HG03442 (cell line): ENCODE measurements around the gene STRIP2.
"Not testable (repeated sequence)": the region's sequence is repeated elsewhere in the genome, so short reads cannot be mapped to it uniquely, and the experiment has no call there.

Source experiments
- ATAC-seq: cut with Tn5 transposase; IDR thresholded peaks from one replicate; pipeline ENCODE4 v1.9.1; 2021; ENCODE audit warnings: mild to moderate bottlenecking, moderate library complexity; ENCODE audit not compliant: unreplicated experiment

STRIP2 gene

DNA sequence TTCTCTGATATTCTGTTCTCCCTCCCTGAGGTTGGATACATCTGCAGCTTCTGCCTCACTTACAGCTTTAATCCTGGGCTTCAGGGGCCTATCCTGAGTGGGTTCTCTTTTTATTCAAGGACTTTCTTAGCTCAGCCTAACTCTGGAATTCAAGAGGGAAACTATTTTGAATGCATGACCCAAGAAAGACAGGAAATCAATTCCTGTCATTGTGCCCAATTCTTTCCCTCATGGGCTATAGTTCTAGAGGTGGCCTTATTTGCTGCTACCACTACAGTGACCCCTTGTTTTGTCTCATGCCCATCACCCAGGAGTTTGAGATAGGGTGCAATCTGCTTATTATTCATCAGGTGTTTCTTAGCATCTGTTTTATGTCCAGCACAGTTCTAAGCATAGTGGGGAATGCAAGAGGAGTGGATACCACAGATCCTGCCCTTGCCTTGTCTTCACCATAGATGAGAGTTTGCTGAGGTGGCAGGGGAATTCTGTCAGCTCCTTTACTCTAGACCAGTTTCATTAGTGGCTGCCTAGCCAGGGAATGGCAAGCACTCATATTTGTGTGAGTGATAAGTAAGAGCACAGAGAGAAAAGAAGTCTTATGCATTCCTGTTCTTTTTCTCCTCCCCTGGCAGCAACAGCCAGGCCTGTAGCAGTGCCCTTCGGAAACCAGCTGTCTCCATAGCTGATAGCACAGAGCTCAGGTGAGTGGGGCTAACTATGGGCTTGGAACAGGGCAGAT, 19.4 kb downstream of the STRIP2 start:
- no peak for ATAC-seq

DNA sequence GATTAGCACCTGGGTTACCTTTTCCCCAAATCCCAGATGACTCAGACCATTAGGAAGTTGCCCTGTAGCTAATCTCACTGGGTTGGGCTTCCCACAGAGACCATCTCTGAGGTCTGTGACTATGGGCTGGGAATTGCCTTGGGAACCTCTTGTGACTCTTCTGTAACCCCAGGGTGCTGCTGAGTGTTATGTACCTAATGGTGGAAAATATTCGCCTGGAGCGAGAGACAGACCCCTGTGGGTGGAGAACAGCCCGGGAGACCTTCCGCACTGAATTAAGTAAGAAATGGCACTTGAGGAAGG, 20.0 kb downstream of the STRIP2 start:
- no peak for ATAC-seq

DNA sequence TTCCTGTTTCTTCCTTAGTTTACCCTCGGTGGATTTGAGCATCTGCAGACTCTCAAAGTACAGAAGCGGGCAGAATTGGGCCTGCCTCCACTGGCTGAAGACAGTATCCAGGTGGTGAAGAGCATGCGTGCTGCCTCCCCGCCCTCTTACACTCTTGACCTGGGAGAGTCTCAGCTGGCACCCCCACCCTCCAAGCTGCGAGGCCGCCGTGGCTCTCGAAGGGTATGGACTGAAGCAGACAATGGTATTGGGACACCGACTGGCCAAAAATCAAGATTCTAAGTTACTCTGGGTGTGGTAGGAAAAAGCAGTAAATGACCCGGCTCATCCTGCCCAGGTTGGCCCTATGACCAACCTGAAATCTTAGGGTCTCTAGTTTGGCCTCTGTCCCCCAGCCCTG, 22.2 kb downstream of the STRIP2 start:
- ATAC-seq, result no peak

DNA sequence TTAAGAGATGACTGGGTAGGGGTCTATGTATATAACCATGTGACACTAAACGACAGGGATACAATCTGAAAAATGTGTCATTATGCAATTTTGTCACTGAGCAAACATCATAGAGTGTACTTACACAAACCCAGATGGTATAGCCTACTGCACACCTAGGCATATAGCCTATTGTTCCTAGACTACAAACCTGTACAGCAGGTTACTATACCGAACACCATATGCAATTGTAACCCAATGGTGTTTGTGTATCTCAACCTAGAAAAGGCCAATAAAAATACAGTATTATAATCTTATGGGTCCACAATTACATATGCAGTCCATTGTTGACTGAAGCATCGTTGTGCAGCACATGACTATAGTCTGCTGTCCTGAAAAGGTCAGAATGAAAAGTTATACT, 22.9 kb downstream of the STRIP2 start:
- no peak for ATAC-seq

DNA sequence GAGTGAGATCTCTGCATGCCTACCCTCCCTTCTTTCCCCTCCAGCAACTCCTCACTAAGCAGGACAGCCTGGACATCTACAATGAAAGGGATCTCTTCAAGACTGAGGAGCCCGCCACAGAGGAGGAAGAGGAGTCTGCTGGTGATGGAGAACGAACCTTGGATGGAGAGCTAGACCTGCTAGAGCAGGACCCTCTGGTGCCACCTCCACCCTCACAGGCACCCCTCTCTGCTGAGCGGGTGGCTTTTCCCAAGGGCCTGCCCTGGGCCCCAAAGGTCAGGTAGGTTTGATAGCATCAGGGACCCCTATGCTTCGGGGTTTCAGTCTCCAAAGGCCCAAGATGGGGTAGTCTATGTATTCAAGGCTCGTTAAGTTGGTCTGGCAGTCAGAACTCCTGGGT, 23.9 kb downstream of the STRIP2 start:
- ATAC-seq, result no peak

DNA sequence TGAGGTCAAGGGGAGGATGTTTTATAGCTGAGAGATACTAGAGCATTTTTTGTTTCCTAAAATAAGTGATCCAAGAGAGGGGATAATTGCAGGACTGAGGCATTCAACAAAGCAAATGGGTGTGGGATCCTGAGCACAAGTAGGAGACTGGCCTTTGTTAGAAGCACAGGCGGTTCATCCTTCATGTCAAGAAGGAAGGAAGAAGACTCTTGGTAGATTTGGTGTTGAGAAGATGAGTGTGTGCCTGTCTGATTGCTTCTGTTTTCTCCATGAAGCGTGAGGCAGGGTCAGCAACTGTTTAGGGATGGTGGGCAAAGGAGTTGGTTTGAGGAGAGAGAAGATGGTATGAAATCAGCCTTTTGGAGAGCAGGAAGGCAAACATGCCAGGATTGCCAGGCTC, 27.6 kb downstream of the STRIP2 start:
- ATAC-seq, result no peak

DNA sequence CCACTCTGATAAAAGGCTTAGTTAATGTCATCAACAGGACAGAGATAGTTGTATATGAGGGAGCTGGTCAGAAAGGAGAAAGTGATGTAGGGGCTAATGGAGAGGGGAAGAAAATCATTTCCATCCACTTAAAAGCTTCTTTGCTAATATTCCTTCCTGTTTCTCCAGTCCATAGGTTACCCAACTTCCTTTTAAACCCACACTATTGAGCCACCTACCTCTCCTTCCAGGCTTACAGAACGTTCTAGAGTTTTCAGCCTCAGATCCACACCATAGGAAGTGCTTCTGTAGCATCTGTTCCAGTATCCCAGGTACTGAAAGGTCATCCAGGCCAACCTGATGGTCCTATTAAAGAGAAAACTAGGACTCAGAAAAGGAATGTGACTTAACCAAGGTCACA, 28.2 kb downstream of the STRIP2 start:
- no peak for ATAC-seq

DNA sequence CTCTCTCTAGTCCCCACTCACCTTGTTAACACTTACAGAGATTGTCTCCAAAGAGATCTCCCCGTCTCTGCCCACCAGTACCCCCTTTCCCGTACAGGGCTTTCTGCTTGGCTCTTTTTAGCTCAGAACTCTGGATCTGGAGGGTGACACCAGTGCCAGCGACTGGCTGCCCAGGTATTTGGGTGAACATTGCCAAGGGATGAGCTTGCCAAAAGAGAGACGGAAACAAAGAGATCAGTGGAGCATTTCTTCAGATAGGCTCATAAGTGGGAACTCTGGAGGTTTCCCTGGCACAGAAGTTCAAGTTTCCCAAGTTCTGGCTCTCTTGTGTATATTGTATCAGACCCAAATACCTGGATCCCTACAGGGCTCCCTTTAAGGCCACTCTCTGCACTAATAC, 30.0 kb downstream of the STRIP2 start:
- ATAC-seq, result no peak

DNA sequence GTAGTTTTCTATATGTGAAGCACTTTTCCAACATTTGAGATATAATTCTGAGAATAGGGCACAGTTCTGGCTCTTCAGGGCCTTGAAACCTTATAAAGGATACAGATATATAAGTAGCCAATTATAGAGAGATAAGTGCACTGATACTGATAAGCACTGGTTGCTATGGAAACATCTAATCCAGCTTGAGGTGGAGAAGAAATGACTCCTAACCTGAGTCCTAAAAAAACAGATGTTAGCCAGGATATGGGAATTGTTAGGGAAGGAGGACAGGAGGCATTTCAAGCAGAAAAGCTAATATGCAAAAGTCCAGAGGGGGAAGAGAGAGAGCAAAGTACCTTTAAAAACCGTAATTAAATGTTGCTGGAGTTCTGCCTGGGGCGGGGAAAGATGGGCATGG, 30.8 kb downstream of the STRIP2 start:
- ATAC-seq, result no peak

DNA sequence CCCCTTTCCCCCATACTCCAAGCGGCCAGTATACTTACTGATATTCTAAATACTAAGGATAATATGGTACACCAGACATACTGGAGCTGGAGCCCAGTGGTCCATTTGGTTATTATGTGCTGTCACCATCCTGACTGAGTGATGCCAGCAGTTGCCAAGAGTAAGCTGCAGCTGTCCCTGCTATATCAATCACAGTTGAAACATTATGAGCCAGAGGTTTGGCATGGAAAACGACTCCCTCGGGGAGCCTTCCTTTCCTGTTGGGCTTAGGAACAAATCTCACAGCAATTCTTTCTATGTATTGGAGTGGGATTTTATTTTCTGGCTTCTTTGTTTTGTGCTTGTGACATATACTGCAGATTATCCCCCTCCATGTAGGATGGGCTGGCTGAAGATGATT, 32.6 kb downstream of the STRIP2 start:
- ATAC-seq, result no peak

DNA sequence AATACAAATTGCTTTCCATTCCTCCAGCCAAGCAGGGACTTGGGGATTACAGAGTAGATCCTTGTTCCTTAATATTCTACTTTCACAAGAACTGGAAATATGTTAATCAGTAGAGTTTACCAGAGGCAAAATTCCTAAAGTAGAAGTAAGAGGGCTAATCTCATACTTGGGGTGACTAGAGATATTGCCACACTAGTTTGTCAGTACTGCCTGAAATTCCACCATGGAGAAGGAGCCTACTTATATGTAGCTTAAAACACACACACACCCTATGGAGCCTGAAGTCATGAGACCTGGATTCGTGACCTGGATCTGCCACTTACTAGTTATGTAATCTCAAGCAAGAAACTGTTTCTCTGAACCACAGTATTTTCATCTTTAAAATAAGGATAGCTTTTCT, 33.9 kb downstream of the STRIP2 start:
- no peak for ATAC-seq

DNA sequence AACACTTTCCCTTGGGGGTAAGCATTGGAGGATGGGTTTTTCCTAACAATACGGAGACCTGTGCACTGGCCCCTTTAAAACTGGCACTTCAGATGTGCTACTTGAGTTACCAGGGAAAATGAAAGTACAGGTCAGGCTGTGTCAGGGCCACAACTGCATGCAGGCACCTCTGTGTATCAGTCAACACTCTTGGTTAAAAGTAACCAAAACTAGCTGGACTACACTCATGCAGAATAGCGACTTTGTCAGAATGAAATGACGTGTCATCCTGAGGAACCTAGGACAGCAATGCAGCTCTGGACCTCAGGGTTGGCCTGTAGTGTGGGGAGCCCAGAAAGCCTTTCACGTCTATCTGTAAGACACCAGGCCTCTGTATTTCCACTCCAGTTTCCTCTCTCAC, 34.3 kb downstream of the STRIP2 start:
- ATAC-seq, result no peak

DNA sequence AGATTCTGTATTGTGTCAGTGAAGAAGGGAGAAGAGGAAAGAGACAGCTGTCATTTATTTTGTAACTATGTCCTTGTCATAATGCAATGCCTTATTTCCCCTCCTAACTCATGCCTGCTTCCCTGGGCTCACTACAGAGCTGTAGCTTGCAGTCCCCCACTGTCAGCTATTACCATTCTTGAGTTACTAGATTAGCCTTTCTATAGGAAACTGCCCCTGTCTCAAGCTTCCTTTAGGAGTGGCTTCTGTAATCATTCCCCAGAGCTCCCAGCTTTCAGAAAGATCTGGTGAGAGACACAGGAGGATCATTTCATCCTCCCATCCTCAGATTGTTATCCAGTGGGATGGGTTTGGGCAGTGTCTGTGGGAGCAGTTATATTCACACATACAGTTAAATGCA, 35.7 kb downstream of the STRIP2 start:
- ATAC-seq, result no peak

DNA sequence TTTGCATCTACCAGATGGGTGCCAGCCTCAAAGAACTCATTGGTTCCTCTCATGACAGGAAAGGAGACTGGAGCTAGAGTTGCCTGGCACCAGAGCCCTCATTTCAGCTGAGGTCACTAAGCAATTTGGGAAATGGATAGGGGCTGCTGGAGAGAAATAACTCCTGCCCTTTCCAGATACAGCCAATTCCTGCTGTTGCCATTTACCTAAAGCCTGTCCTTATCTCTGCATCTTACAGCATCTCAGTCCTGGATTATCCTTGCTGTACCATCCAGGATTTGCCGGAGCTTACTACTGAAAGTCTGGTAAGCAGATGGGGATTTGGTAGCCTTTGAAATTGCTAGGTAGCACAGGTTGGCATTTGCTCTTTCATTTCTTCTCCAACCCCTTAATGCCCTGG, 36.2 kb downstream of the STRIP2 start:
- no peak for ATAC-seq

DNA sequence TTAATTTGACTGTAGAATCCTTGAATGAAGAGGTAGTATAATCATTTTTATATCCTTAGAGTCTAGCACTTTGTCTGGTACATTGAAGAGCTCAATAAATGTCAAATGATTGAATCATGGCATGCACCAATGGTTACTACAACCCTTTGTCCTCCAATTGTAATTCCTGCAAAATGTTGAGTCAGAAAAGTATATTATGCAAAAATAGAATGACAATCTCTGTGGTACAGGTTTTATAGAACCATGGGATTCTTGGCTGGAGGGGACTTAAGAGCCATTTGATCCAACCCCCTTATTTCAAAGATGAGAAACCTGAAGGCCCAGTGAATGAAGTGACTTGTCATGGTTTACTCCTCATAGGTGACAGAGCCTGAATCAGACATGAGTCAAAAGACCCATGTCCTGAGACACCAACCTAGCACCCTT, 37.2 kb downstream of the STRIP2 start:
- ATAC-seq, result no peak

DNA sequence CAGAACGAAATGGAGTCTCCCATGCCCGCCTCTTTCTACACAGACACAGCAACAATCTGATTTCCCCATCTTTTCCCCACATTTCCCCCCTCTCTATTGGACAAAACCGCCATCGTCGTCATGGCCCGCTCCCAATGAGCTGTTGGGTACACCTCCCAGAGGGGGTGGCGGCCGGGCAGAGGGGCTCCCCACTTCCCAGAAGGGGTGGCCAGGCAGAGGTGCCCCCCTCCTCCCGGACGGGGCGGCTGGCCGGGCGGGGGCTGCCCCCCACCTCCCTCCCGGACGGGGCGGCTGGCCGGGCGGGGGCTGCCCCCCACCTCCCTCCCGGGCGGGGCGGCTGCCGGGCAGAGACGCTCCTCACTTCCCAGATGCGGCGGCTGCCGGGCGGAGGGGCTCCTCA, 41.7 kb downstream of the STRIP2 start:
- not testable (repeated sequence) for ATAC-seq

DNA sequence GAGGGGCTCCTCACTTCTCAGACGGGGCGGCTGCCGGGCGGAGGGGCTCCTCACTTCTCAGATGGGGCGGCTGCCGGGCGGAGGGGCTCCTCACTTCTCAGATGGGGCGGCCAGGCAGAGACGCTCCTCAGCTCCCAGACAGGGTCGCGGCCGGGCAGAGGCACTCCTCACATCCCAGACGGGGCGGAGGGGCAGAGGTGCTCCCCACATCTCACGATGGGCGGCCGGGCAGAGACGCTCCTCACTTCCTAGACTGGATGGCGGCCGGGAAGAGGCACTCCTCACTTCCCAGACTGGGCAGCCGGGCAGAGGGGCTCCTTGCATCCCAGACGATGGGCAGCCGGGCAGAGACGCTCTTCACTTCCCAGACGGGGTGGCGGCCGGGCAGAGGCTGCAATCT, 42.2 kb downstream of the STRIP2 start:
- not testable (repeated sequence) for ATAC-seq

DNA sequence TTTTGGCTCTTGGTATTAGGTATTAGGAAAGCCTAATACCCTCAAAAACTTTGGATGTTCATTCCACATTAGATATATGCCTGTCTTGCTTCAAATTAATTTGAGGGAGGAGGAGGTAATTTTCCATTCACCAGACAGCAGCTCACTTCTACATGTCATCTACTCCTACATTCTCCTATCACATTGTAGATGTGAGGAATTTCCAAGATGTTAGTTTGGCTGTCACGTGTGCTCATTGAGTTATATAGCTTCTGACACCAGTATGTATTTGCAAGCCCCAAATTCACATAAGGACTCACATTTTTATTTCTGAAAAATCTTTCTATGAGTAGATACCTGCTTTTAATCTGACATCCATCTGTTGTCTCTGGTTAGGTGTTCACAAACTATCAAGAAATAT, 45.6 kb downstream of the STRIP2 start:
- ATAC-seq, result no peak

DNA sequence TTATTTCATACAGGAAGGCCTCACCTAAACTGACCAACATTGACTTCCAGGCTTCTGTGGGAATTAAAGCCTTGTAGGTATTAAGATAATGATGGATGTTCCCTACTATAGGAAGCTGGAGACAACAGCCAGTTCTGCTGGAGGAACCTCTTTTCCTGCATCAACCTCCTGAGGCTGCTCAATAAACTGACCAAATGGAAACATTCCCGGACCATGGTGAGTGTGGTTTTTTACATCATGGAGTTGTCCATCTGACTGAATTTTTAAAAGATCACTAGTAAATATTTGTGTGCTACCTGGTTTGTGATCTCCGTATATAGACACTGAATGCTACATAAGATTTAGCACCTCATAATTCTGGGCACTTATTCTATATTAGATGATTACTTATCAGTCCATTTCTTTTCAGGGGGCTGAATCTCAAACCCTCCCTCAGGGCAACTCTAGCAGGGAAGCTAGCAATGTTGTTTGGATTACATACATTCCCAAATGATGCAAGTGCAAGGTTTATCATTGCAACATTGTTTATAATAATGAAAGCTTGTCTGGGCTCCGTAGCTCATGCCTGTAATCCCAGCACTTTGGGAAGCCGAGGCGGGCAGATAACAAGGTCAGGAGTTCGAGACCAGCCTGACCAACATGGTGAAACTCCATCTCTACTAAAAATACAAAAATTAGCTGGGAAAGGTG, 46.6 kb downstream of the STRIP2 start:
- no peak for ATAC-seq

DNA sequence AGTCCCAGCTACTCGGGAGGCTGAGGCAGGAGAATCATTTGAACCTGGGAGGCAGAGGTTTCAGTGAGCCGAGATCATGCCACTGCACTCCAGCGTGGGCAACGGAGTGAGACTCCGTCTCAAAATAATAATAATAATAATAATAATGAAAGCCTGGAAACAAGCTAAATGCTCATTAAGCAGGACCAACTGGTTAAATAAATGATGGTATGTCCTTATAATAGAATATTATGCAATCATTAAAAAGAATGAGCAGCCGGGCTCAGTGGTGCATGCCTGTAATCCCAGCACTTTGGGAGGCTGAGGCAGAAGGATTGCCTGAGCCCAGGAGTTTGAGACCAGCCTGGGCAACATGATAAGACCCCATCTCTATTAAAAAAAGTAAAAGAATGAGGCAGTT, 47.1 kb downstream of the STRIP2 start:
- ATAC-seq, result not testable (repeated sequence)

DNA sequence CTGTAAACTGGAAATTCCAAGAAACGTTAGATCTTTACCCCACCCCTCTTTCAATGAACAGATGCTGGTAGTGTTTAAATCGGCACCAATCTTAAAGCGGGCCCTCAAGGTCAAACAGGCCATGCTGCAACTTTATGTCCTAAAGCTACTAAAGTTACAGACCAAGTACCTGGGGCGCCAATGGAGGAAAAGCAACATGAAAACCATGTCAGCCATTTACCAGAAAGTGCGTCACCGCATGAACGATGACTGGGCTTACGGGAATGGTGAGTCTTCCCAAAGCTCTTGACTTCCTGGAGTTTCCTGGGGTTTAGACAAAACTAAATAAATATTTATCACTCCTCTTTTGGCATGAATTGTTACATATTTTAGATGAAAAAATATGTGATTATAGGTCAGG, 48.5 kb downstream of the STRIP2 start:
- ATAC-seq, result no peak

DNA sequence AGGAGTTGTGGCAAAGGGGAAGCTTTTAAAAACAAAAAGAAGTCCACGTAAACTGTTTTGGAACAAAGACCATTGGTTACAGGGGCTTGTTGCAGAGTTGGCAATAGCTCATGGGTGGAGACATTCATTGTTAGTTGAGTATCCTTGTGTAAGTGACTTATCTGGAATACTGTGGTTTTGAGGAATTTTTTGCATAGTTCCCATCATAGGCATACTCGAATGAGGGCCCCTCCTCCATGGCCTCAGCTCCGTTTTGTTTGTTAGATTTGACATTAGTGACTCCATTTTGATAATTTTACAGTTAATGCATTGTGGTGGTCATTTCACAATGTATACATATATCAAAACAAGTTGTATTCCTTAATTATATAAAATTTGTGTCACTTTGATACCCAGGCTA, 55.3 kb downstream of the STRIP2 start:
- no peak for ATAC-seq

DNA sequence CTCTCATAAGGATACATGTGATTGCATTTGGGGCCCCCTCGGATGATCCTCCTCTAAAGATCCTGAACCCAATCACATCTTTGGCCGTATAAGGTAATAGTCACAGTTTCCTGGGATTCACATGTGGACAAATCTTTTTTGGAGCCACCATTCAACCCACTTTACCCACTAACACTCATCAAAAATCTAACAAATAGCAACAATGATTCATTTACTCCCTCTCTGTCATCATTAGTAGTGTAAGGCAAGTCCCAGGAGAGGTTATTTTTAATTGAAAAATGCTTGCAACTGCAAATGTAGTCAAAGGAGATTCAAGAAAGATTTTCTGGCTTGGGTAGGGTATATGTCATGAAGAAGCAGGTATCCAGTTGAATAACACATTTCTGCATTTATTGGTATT, 58.2 kb downstream of the STRIP2 start:
- ATAC-seq, result no peak
